ENCODE results near the gene MAP2K3. TPM values are rescaled to one million over a fixed set of nuclear protein-coding genes. Genes with fewer than 3 reads are reported as not detected.

The MAP2K3 gene
- total RNA-seq, 1 experiment from 2014 or later: 39.7 TPM

DNA sequence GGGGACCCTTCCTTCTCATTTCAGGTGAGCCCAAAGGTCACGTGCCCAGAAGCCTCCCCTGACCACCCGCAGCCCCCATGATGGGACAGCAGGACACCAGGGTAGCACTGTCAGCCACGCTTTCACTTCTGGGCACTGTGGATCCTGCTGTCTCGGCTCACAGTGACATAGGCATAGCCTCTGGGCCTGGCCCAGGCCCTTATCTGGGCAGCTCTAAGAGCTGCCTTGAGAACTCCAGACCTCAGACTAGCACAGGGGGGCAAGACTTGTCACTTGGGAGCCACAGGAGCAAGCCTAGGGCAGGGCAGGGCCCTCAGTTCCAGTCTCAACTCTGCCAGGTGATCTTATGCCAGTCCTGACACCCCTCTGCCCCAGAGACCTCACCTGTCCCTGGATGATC lies 36.0 kb upstream of the MAP2K3 start:
- ChIA-PET CTCF (interaction anchor here (2.4 kb wide), 1 partner anchor 8 kb away, joined by 17 read pairs; no protein-coding TSS in a partner anchor), POLR2A (no interaction called here)
- DNase-seq (ENCODE audit: low spot score) (no peak), ATAC-seq (no peak)
- no peaks in the 10 kb centered on the region for H3K36me3 Mint-ChIP-seq
- no peak overlapping the region for H3K4me3 Mint-ChIP-seq
- peaks cover 4% of the 10 kb centered on the region; the same call in 1 of the 2 replicates for H3K27me3 Mint-ChIP-seq (ENCODE audit: low read depth)
- H3K27ac Mint-ChIP-seq: no peak overlapping the region
- H3K9me3 Mint-ChIP-seq: no peaks in the 10 kb centered on the region
- H3K4me1 Mint-ChIP-seq: peaks cover 6% of the 10 kb centered on the region
- TF ChIP-seq IRF2 (CRISPR knock-in tag; IDR thresholded peaks at IDR 0.05; ENCODE audit: borderline replicate concordance, low read depth) (no peak), TEAD4 (CRISPR knock-in tag; IDR thresholded peaks at IDR 0.05) (no peak), ZNF219 (CRISPR knock-in tag; IDR thresholded peaks at IDR 0.05; ENCODE audit: borderline replicate concordance) (no peak), ATF1 (CRISPR knock-in tag; IDR thresholded peaks at IDR 0.05) (no peak), ZNF232 (CRISPR knock-in tag; IDR thresholded peaks at IDR 0.05) (no peak), EMX1 (CRISPR knock-in tag; IDR thresholded peaks at IDR 0.05) (no peak), ZNF281 (CRISPR knock-in tag; IDR thresholded peaks at IDR 0.05) (no peak)

DNA sequence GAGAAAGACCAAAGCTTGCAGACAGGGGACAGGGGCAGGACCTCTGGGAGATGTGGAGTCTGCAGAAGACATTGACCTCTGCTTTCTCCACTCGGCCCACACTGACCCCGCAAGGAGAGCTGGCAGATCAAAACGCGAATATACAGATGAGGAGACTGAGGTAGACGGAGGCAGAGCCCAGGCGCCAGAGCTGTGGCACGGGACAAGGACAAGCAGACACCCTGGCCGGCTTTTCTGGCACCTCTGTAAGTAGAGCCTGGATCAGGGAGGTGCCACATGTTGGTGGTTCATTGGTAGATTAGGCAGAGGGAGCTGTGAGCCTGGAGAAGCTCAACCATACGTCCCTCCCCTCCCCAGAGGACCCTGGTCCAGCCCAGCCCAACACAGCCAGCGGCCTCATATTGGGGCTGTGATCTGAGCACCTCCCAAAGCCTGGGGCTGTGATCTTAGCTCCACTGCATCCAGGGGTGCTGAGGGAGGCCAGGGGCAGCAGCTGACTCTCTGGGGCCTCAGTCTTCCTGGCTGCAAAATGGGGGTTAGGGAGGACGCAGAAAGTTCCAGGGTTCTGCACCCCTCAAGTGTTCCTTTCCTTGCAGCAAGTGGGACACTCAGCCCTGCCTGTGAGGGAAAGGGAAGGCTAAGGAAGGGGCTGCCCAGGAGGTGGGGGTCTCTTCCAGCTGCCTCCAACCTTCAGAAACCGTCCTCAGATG lies 35.3 kb upstream of the MAP2K3 start:
- no peak for TF ChIP-seq PRRX2 (CRISPR knock-in tag; IDR thresholded peaks at IDR 0.05)
- TF ChIP-seq FOXJ3 (CRISPR knock-in tag; IDR thresholded peaks at IDR 0.05; ENCODE audit: borderline replicate concordance): no peak
- no peak for TF ChIP-seq ZNF138 (CRISPR knock-in tag; conservative IDR thresholded peaks at IDR 0.05)
- TF ChIP-seq CBFB (CRISPR knock-in tag; IDR thresholded peaks at IDR 0.05; ENCODE audit: low read depth): no peak

GRCh38 chr17:21249920-21250703 lies 34.4 kb upstream of the MAP2K3 start:
- ChIA-PET POLR2A (interaction anchor here (0.5 kb wide), 1 partner anchor 274 kb away, joined by 3 read pairs; no protein-coding TSS in a partner anchor), CTCF (interaction anchor here (0.6 to 2.4 kb wide), 6 partner anchors 10 to 200 kb away, joined by 3 to 17 read pairs (median 3); no protein-coding TSS in a partner anchor)
- Mint-ChIP-seq H3K27me3 (ENCODE audit: low read depth) (peaks cover 8% of the 10 kb centered on the region; the same call in 1 of the 2 replicates), H3K36me3 (no peaks in the 10 kb centered on the region), H3K27ac (no peak overlapping the region), H3K4me3 (no peak overlapping the region), H3K4me1 (peaks cover 16% of the 10 kb centered on the region), H3K9me3 (no peaks in the 10 kb centered on the region; the same call in 1 of the 2 replicates)
- no peak for DNase-seq (ENCODE audit: low spot score)
- peak; percentile 35 for ATAC-seq
- TF ChIP-seq FOXJ3 (CRISPR knock-in tag; IDR thresholded peaks at IDR 0.05; ENCODE audit: borderline replicate concordance) (no peak), RELA (CRISPR knock-in tag; IDR thresholded peaks at IDR 0.05; ENCODE audit: borderline replicate concordance) (no peak), IRF1 (CRISPR knock-in tag; IDR thresholded peaks at IDR 0.05) (no peak), NFATC4 (CRISPR knock-in tag; IDR thresholded peaks at IDR 0.05) (no peak), FOXK1 (CRISPR knock-in tag; IDR thresholded peaks at IDR 0.05) (no peak), SP1 (CRISPR knock-in tag; conservative IDR thresholded peaks at IDR 0.05) (no peak), GABPB1 (CRISPR knock-in tag; IDR thresholded peaks at IDR 0.05) (no peak), NFE2L1 (CRISPR knock-in tag; IDR thresholded peaks at IDR 0.05) (no peak), ZNF138 (CRISPR knock-in tag; conservative IDR thresholded peaks at IDR 0.05) (no peak), JAZF1 (CRISPR knock-in tag; IDR thresholded peaks at IDR 0.05) (no peak), SMAD4 (CRISPR knock-in tag; IDR thresholded peaks at IDR 0.05) (no peak), TEAD1 (CRISPR knock-in tag; IDR thresholded peaks at IDR 0.05) (no peak)
- TF ChIP-seq, protein P1, sequence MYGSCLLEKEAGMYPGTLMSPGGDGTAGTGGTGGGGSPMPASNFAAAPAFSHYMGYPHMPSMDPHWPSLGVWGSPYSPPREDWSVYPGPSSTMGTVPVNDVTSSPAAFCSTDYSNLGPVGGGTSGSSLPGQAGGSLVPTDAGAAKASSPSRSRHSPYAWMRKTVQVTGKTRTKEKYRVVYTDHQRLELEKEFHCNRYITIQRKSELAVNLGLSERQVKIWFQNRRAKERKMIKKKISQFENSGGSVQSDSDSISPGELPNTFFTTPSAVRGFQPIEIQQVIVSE (CRISPR knock-in tag; IDR thresholded peaks at IDR 0.05; ENCODE audit: borderline replicate concordance): no peak
- TF ChIP-seq, protein P2, sequence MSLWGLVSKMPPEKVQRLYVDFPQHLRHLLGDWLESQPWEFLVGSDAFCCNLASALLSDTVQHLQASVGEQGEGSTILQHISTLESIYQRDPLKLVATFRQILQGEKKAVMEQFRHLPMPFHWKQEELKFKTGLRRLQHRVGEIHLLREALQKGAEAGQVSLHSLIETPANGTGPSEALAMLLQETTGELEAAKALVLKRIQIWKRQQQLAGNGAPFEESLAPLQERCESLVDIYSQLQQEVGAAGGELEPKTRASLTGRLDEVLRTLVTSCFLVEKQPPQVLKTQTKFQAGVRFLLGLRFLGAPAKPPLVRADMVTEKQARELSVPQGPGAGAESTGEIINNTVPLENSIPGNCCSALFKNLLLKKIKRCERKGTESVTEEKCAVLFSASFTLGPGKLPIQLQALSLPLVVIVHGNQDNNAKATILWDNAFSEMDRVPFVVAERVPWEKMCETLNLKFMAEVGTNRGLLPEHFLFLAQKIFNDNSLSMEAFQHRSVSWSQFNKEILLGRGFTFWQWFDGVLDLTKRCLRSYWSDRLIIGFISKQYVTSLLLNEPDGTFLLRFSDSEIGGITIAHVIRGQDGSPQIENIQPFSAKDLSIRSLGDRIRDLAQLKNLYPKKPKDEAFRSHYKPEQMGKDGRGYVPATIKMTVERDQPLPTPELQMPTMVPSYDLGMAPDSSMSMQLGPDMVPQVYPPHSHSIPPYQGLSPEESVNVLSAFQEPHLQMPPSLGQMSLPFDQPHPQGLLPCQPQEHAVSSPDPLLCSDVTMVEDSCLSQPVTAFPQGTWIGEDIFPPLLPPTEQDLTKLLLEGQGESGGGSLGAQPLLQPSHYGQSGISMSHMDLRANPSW (CRISPR knock-in tag; conservative IDR thresholded peaks at IDR 0.05; ENCODE audit: low read depth): no peak

More for the DNA sequence above, 35.3 kb upstream of the MAP2K3 start:
- Mint-ChIP-seq H3K4me1 (peaks cover 13% of the 10 kb centered on the region), H3K27me3 (ENCODE audit: low read depth) (peaks cover 4% of the 10 kb centered on the region; the same call in 1 of the 2 replicates), H3K36me3 (no peaks in the 10 kb centered on the region), H3K4me3 (no peak overlapping the region), H3K27ac (no peak overlapping the region), H3K9me3 (no peaks in the 10 kb centered on the region)
- no peak for DNase-seq (ENCODE audit: low spot score)
- ChIA-PET POLR2A (interaction anchor here (0.5 kb wide), 1 partner anchor 273 kb away, joined by 3 read pairs; no protein-coding TSS in a partner anchor), CTCF (interaction anchor here (0.6 to 2.4 kb wide), 5 partner anchors 9 to 206 kb away, joined by 3 to 17 read pairs (median 4); partner anchors contain the start of gene USP22)
- ATAC-seq: no peak

All from WTC11 (cell line).